Colon (tissue), 2 donors: Measurements from ENCODE around the gene SSTR4.
"Not testable (repeated sequence)": the region's sequence is repeated elsewhere in the genome, so short reads cannot be mapped to it uniquely, and the experiment has no call there.

Experiments used
- FAIRE-seq: peaks from 2 replicates; lab custom pipeline; 2012; peaks lifted over from hg19 to GRCh38; lab: Jason Lieb, UNC
- donor health status: control.
- donor health status: control.

SSTR4 gene

GRCh38 chr20:23034721-23035671 is at the start of gene SSTR4:
SSTR4 (plus strand) TSS chr20:23035312; CDS start chr20:23035484, 172 bp downstream.
- FAIRE-seq, result no peak

- FAIRE-seq, result no peak
These were observed 48.5 kb upstream of the SSTR4 start for GRCh38 chr20:22986601-22987000.

GRCh38 chr20:22991424-22991823 is 43.7 kb upstream of the SSTR4 start:
- not testable (repeated sequence) for FAIRE-seq

- FAIRE-seq, result no peak
These were observed 41.3 kb upstream of the SSTR4 start for GRCh38 chr20:22993823-22994222.

GRCh38 chr20:22995923-22996322 is 39.2 kb upstream of the SSTR4 start:
- no peak for FAIRE-seq

- no peak for FAIRE-seq
These were observed 36.6 kb upstream of the SSTR4 start for GRCh38 chr20:22998476-22998875.

GRCh38 chr20:22999756-23000155 is 35.4 kb upstream of the SSTR4 start:
- FAIRE-seq, result no peak

- no peak for FAIRE-seq
These were observed 34.7 kb upstream of the SSTR4 start for GRCh38 chr20:23000232-23000947.

GRCh38 chr20:23002276-23002675 is 32.8 kb upstream of the SSTR4 start:
- no peak for FAIRE-seq

- no peak for FAIRE-seq
These were observed 32.0 kb upstream of the SSTR4 start for GRCh38 chr20:23003077-23003635.

GRCh38 chr20:23003881-23004460 is 31.1 kb upstream of the SSTR4 start:
- FAIRE-seq, result no peak

GRCh38 chr20:23005776-23006175 is 29.3 kb upstream of the SSTR4 start:
- no peak for FAIRE-seq

GRCh38 chr20:23007462-23007861 is 27.6 kb upstream of the SSTR4 start:
- FAIRE-seq, result no peak

GRCh38 chr20:23007886-23008655 is 27.0 kb upstream of the SSTR4 start:
- no peak for FAIRE-seq

- no peak for FAIRE-seq
These were observed 26.4 kb upstream of the SSTR4 start for GRCh38 chr20:23008667-23009066.

- FAIRE-seq, result no peak
These were observed 25.5 kb upstream of the SSTR4 start for GRCh38 chr20:23009636-23010035.

- FAIRE-seq, result no peak
These were observed 25.0 kb upstream of the SSTR4 start for GRCh38 chr20:23010096-23010495.

GRCh38 chr20:23011008-23011721 is 23.9 kb upstream of the SSTR4 start:
- no peak for FAIRE-seq

GRCh38 chr20:23013429-23013828 is 21.7 kb upstream of the SSTR4 start:
- FAIRE-seq, result no peak

GRCh38 chr20:23017516-23017915 is 17.6 kb upstream of the SSTR4 start:
- no peak for FAIRE-seq

GRCh38 chr20:23018432-23018831 is 16.7 kb upstream of the SSTR4 start:
- no peak for FAIRE-seq
